IPS-18c (cell line): ENCODE measurements around the gene PURA.

Experiments
- H3K4me3 ChIP-seq: 2 replicates; pipeline ENCODE4 v1.7.0; 2013; ENCODE audit warnings: low read depth, mild to moderate bottlenecking, low read length, moderate library complexity; ENCODE audit not compliant: insufficient read depth
- H3K9me3 ChIP-seq: one replicate; pipeline ENCODE4 v1.6.1; 2013; ENCODE audit warnings: mild to moderate bottlenecking, low read length, moderate library complexity; ENCODE audit not compliant: control insufficient read depth, insufficient read depth

PURA gene

DNA sequence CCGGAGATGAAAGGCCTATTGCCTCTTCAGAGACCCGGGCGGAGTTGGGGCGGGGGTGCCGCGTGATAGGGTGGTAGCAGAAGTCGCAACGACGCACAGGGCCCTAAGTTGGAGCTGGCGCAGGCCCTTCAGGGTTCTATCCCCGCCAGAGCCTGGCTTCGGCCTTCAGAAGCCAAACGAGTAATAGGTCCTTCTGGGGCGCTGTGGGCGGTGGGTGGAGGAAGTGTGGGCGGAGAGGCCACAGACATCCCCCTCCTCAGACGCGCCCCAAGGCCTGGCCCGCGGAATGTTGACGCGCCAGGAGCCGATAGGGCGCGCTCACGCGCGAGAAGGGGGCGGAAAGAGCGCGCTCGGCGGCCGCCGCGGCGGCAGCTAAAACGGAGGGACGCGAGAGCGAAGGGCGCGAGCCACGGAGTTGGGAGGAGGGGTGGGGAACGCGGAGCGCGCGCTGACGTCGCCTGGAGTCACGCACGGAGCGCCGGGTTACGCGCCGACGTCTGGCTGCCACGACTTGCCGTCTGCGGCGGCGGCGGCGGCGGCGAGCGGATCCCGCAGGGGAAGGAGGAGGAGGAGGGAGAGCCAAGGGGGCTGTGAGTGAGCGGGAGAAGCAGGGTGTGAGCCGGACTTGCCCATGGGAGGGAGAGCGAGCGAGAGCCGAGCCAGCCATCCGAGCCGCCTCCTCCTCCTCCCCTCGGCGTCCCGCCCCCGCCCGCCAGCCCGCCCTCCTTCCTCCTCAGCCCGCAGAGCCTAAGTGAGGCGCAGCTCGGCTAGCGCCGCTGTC is 6.4 kb upstream of the PURA start:
- peak overlapping the region; percentile 86 for H3K4me3 ChIP-seq
- H3K9me3 ChIP-seq, result no peaks in the 10 kb centered on the region

DNA sequence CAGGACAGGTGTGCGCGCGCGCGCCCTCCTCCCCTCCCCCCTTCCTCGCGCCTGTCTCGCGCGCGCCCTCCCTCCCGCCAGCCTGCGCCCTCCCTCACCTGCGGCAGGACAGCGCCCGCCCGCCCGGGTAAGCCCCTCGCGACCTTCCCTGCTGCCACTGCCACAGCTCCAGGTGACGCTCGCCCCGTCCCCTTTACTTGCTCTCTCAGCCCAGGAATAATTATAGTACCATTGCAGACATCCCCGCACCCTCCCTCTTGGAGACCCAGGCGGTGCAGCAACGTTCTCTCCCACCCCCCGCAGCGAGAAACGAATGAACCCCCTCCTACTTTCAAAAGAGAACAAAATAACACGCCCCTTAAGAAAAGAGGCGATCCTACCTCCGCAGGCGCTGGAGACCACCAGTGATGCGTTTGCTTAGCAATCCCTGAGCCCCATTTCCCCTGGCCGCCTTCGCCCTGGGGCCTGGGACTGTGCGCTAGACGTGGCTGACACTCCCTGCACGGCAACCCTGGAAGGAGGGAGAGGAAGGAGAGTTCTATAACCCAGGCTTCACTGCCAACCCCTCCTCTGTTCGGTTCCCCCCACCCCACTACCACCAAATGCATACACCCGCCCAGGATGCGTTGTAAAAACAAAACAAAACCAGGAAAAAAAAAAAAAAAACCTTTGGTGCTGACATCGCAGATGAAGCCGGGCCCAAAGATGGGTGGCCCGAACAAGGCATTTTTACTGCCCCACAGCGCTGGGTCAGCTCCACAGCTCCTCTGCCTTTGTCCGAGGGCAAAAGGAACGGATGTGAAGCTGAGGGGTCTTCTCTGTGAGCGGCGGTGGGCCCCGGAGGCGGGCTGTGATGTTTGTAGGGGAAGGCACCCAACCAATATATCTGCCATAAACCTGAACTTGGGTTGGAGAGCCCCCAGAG is 5.6 kb upstream of the PURA start:
- Histone ChIP-seq H3K9me3 (no peaks in the 10 kb centered on the region), H3K4me3 (peak overlapping the region; percentile 86)

DNA sequence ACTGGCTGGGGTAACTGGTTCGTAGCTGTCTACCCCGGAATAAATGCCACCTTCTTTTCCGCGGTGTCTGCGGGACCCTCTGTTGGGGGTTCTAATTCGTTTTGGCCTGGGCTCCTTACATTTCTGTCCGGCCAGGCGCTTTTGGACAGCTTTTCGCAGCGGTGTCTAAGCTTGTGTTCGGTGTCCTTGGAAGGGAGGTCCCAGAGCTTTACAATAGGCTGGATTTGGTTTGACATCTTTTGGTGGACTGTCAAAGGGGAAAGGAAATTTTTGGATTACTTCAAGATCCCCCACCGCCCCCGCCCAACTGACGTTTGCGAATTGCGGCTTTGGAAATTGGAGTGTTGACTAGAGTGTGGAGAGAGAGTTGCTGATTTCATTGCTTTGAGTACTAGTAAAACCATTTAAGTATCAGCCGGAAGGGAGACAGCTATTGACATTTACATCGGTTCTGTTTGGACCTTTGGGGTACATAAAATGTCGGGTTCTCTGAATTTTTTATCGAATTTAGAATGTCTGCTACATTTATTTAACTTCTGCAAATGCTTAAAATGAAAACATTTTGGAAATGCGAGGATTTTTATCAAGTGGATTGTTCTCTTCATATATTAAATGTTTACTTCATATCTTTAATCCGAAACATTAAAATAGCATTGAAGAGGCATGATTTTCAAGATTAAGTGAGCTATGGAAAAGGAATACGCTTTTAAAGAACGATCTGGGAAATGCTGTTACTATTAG is 4.7 kb upstream of the PURA start:
- H3K4me3 ChIP-seq, result peak overlapping the region; percentile 86
- H3K9me3 ChIP-seq, result no peaks in the 10 kb centered on the region

DNA sequence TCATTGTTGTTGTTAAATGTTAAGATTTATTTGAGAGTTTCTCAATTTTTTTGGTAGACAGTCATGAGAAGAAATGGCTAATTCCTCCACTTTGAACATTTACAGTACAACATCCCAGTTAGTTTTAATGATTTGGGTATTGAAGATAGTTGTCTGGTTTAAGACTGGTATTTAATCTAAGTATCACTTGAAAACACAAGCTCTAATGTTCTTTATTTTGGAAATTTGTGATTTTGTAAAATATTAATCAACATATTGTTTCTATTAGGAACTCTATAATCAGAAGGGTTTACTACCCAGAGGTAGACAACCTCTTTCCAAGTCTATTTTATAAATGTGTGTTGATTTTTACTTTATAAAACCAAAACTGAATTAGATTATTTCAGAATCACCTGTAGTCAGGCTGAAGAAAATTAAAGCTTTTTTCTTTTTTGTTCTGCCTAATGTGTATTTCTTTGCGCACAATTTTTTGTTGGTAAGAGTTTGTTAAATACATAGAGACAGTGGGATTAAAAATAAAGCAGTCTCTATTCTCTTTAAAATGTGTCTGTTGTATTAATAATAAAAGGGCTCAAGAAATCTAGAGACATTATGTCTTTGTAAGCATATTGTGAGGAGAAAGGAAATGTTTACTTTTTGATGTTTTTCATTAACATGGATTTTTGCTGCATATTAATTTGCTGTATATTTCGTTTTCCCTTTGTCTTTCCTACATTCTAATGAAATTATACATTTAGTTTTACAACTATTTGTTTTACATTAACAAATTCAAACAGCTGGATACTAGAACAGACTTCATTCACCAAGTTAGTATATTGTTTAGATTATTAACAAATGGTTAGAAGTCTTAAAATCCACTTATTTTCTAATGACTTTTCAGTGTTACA is 3.9 kb upstream of the PURA start:
- no peak overlapping the region for H3K4me3 ChIP-seq
- no peaks in the 10 kb centered on the region for H3K9me3 ChIP-seq

DNA sequence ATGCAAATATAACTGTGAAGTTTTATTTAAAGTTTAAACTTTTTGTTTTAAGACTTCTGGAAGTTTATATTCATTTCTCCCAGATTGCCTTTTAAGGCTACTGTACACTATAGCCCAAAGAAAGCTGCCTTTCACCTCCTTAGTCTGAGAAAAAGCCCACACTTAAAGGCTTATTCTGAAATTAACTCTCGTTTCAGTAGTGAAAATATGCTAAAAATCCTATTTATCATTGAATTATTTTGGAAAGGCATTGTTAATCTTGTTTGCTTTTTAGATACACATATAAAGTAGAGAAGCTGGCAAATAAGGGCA is 3.3 kb upstream of the PURA start:
- H3K4me3 ChIP-seq, result no peak overlapping the region
- no peaks in the 10 kb centered on the region for H3K9me3 ChIP-seq

DNA sequence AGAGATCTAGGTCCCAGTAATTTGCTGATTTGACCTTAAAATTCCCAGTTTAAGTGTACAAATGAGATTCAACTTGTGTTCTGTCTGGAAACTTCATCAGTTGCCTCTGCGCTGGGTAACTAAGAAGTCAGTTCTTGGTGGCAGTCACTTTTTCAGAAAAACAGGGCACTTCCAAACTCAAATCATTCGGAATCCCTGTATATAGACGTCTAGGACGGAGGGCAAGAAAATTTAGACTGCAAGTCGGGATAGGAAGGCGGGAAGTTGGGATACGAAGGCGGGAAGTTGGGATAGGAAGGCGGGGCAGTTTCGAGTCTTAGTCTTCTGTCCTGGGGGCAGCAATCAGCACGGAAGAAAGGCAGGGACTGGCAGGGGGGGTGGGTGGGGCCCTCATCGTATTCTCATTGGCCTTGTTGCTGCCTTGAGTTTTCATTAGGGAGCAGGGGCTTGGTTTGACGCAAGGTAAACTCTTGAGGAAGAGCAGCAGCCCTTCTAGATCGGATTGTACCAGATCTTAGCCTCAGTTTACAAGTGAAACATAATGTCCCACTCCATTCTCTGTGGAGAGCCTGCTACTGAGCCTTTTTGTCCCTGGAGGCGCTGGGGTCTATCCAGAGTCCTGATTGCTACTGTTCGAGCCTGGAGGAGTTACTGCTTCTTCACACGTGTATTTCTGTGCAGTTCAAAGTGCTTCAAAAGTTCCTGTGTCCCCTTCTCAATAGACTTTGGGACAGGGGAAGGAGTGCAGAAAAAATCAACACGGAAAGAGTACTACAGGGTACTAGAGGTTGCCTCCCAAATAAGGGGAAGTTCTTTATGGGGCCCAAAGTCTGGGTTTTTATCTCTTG is 2.7 kb upstream of the PURA start:
- no peak overlapping the region for H3K4me3 ChIP-seq
- H3K9me3 ChIP-seq, result no peaks in the 10 kb centered on the region

DNA sequence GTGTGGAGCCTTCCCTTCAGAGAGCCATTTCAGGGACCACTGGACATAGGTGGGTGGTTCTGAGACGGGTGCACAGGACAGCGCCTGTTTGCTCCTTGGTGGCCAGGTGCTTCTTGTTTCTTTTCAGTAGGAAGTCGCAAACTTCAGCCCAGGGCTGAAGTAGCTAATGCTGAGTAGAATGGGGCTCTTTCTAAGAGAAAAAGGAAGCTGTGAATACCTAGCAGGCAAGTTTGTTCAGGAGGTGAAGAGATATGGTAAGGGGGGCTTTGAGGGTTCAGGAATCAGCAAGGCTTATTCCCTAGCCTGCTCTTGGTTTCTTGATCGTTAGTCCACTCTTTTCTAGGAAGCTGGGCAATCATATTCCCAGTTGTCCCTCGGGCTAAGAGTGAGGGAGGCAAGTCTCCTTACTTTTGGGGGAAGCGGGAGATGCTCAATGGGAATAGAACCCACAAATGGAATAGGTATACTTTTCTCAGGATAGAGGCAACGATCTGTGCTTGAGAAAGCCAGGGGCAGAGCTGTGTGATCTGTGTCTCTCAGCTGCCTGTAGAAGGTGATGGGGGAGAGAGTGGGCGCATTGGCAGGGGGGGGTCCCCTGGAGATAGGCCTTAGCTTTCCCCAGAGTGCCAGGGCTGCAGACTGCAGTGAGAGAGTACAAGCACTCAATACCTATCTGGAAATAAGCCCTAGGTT is 1.9 kb upstream of the PURA start:
- no peak overlapping the region for H3K4me3 ChIP-seq
- H3K9me3 ChIP-seq, result no peaks in the 10 kb centered on the region

DNA sequence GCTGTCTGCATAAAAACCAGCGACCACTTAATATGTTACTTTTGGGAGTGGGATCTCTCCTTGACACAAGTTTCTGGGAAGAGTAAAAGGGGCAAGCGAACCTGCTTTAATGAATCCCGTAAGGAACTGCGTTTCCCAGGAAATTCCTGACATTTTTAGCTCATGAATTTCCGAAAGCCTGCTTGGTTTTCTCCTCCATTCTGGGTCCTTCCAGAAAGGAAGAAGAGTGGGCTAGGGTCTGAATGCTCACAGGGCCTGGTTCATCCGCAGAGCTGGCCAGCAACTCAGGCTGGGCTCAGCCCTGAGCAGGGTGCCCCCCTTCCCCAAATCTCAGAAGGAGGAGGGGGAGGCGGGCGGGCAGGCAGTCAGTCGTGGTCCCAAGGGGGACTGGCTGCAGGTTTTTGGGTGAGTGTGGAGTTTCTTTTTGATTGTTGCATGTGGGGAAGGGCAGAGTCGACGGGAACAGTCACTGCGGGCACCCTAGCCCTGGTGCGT is 1.2 kb upstream of the PURA start:
- no peaks in the 10 kb centered on the region for H3K9me3 ChIP-seq
- peak overlapping the region; percentile 72 for H3K4me3 ChIP-seq

DNA sequence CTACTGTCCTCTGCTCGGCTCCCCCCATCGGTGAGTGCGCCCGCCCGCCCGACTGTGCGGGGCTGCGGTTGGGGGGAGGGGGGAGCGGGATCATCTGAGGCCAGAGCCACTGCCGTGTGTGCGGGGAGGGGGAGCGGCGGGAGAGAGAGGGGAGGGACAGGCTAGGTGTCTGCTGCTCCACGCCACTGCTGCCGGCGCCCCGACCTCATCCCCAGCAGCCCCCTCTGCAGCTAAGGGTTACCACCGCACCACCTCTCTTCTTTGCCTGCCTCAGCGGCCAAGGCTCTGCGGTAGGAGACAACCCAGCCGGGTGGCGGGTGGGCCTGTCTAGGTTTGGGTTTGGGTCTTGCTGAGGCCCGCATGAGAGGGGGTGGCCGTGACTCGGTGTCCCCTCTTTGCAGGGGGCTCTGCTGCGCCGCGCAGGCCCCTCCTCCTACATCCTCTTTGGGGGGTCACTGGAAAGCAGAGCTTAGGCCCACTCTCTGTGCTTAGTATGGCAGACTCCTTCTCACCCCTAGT is 670 bp upstream of the PURA start:
- Histone ChIP-seq H3K9me3 (no peaks in the 10 kb centered on the region), H3K4me3 (peak overlapping the region; percentile 72)

DNA sequence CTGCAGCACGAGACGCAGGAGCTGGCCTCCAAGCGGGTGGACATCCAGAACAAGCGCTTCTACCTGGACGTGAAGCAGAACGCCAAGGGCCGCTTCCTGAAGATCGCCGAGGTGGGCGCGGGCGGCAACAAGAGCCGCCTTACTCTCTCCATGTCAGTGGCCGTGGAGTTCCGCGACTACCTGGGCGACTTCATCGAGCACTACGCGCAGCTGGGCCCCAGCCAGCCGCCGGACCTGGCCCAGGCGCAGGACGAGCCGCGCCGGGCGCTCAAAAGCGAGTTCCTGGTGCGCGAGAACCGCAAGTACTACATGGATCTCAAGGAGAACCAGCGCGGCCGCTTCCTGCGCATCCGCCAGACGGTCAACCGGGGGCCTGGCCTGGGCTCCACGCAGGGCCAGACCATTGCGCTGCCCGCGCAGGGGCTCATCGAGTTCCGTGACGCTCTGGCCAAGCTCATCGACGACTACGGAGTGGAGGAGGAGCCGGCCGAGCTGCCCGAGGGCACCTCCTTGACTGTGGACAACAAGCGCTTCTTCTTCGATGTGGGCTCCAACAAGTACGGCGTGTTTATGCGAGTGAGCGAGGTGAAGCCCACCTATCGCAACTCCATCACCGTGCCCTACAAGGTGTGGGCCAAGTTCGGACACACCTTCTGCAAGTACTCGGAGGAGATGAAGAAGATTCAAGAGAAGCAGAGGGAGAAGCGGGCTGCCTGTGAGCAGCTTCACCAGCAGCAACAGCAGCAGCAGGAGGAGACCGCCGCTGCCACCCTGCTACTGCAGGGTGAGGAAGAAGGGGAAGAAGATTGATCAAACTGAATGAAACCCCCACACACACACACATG is 654 bp downstream of the PURA start:
- Histone ChIP-seq H3K4me3 (peak overlapping the region; percentile 72), H3K9me3 (no peaks in the 10 kb centered on the region)

DNA sequence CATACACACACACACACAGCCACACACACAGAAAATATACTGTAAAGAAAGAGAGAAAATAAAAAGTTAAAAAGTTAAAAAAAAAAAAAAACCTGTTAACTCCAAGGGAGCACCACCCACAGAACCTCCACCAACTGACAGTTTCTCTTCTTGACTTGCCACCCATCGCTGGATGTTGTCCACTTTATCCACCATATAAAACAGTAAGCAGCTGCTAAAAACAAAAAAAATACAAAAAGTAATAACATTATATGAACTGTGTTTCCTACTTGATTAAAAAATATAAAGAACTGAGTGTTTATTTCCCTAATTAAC is 1.2 kb downstream of the PURA start:
- no peaks in the 10 kb centered on the region for H3K9me3 ChIP-seq
- peak overlapping the region; percentile 72; the same call in 1 of the 2 replicates for H3K4me3 ChIP-seq

DNA sequence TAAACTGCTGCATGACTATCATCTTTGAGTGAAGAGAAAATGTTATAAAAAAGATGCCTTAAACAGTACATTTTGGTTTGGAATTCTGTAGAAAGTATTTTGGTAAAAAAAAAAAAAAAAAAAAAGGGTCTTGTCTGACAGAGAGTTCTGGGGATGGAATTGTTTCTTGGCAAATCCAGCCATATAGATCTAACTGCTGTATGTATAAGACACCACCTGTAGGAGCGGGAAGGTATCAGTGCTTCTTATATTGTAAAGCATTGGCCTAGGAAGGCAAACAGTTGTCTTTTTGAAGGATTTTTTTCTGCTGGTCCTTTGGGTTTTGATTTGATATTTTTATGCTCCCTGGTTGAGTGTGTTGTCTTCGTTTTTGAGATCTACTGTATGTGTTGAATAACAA is 2.8 kb downstream of the PURA start:
- H3K4me3 ChIP-seq, result no peak overlapping the region
- no peaks in the 10 kb centered on the region for H3K9me3 ChIP-seq

DNA sequence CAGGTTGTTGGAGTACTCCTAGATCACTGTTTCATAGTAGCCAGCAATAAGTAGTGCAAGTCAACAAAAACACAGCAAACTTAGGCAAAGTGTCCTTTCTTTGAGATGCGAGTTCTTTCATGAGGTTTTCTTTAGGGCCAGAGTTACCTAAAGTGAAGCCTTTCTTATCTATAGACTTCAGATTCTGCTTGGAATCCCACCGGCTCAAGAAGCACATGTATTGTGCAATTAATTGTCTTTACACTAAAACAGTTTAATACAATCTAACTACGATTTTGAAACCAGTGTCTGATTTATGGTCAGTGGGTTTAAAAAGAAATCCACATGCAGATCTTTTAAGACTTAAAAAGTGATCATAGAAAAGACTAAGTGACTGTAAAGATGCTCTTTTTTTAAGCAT is 3.6 kb downstream of the PURA start:
- H3K9me3 ChIP-seq, result no peaks in the 10 kb centered on the region
- H3K4me3 ChIP-seq, result no peak overlapping the region

DNA sequence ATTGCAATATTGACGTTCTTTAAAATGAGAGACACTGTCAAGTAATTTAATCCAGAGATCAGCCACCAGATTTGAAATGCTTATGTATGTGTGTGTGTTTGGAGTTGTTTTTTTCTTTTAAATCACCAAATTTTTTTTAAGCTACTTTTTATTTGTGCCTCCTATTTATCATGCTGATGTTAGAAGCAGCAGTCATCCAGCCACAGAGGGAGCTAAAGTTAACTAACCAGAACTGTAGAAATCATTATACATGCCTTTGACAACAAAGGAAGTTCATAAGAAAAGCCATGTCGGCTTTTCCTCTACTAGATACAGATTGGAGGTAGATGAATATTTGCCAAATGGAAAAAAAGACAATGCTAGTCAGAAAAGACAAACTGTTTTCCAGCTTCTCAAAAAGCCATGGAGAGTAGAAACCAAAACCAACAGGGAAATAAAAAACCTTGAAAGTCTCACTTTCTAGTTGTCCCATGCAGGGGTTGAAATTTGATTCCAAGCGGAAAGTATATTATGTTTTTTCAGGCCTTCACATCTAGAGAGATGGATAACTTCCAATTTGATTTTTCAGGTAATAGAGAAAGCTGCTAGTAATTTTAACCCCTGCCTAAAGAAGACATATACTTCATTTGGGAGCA is 4.5 kb downstream of the PURA start:
- Histone ChIP-seq H3K9me3 (no peaks in the 10 kb centered on the region), H3K4me3 (no peak overlapping the region)
